Neural crest cell (in vitro differentiated cells): ENCODE measurements around the gene ARHGAP15. TPM values are rescaled to one million over a fixed set of nuclear protein-coding genes. Genes with fewer than 3 reads are reported as not detected.

Experiments
- DNase-seq: peaks from one replicate; pipeline ENCODE4 v3.0.0; 2021; ENCODE audit warnings: low read depth, mixed read lengths, low spot score
- H3K27ac Mint-ChIP-seq: one replicate; pipeline ENCODE4 v1.8.0; 2021; ENCODE audit warnings: mild to moderate bottlenecking, mixed read lengths; ENCODE audit not compliant: unreplicated experiment
- H3K27me3 Mint-ChIP-seq: 2 replicates; pipeline ENCODE4 v1.8.0; 2021; ENCODE audit warnings: low read depth, mild to moderate bottlenecking, mixed read lengths
- H3K36me3 Mint-ChIP-seq: 2 replicates; pipeline ENCODE4 v1.8.0; 2021; ENCODE audit warnings: low read depth, mild to moderate bottlenecking, mixed read lengths
- H3K4me1 Mint-ChIP-seq: 2 replicates; pipeline ENCODE4 v1.8.0; 2021; ENCODE audit warnings: mixed read lengths
- H3K4me3 Mint-ChIP-seq: one replicate; pipeline ENCODE4 v1.8.0; 2021; ENCODE audit warnings: mild to moderate bottlenecking, mixed read lengths
- H3K9me3 Mint-ChIP-seq: 2 replicates; pipeline ENCODE4 v1.8.0; 2021; ENCODE audit warnings: mixed read lengths
- CTCF ChIP-seq: fragments of 200-600 bp; sonication (generic); conservative IDR thresholded peaks from 2 replicates; pipeline ENCODE4 v1.5.0; 2021; ENCODE audit warnings: antibody characterized with exemption, mild to moderate bottlenecking
- total RNA-seq: library from RNA; stranded (reverse); gene quantifications from 2 replicates; pipeline ENCODE4 v1.2.1, GENCODE V29; 2021

ARHGAP15 gene
- total RNA-seq, 1 donor from 2014 or later, result 2.8 TPM

DNA sequence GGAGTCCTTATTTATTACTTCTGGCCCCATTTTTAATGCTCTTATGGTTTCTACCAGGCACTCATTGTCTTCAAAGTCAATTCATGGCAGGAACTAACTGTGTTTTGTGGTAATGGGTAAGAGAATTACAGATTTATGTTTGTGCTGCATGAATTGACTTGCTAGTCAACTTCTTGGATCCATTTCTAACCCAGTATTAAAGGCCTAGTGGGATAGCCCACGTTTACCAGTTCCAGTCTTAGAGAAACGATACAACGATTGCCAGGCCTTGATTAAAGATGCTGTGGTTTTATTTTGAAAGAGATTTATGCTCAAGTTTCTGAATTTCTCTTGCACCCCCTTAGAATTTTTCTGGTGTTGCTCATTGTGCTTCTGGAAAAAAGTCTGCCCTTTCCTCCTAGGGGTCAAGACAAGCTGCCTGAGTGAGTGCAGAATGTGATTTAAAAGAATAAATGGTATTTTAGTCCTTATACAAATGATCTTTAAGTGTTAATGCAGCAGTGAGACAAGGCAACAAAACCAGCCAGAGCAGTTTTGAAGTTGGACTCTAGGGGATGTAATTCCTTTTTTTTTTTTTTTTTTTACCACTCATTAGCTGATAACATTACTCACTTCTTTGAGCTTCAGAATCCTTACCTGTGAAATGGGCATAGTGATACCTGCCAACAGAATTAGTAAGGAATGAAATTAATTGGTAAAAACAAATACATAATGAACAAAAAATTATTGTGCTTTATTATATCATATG is 101.5 kb downstream of the ARHGAP15 start:
- H3K27me3 Mint-ChIP-seq, result no peaks in the 10 kb centered on the region
- peak; percentile 44 for TF ChIP-seq CTCF
- peaks cover 3% of the 10 kb centered on the region for H3K9me3 Mint-ChIP-seq
- peaks cover 2% of the 10 kb centered on the region for H3K36me3 Mint-ChIP-seq
- peaks cover 20% of the 10 kb centered on the region for H3K4me1 Mint-ChIP-seq
- H3K27ac Mint-ChIP-seq, result no peak overlapping the region
- no peak overlapping the region for H3K4me3 Mint-ChIP-seq
- no peak for DNase-seq

- Mint-ChIP-seq H3K9me3 (peaks cover 3% of the 10 kb centered on the region), H3K4me3 (no peak overlapping the region), H3K4me1 (peaks cover 20% of the 10 kb centered on the region), H3K36me3 (peaks cover 2% of the 10 kb centered on the region), H3K27ac (no peak overlapping the region), H3K27me3 (no peaks in the 10 kb centered on the region)
- DNase-seq, result no peak
- TF ChIP-seq CTCF, result no peak
Measured at GRCh38 chr2:143231254-143231645, 102.0 kb downstream of the ARHGAP15 start.

DNA sequence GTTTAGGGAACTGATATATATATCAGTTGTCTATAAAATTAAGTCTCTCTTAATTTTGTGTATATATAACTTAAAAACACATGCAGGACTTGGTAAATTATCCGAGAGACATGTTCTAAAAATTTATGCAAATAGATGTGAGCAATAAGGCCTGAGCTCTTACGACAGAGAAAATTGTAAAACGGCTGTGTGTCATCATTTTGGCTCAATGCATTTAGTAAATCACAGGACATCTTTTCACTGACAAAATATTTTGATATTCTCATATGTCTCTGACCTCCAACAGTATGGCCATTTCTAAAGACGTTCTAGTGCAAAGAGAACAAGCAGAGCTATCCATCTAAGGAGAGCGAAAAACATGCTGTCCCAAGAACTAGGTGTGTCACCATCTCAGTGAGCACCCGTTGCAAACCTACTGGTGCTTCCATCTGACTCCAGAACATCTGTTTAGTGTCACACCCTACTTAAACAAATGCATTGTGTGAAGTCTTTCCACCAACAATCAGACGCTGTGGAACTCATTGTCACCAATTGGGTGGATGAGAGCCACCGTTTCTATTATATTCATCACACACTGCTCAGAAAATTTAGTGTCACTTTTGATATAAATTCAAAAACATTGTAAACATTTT is 108.0 kb downstream of the ARHGAP15 start:
- no peak for DNase-seq
- peaks cover 2% of the 10 kb centered on the region for H3K36me3 Mint-ChIP-seq
- H3K27me3 Mint-ChIP-seq, result no peaks in the 10 kb centered on the region
- H3K4me1 Mint-ChIP-seq, result peaks cover 4% of the 10 kb centered on the region
- TF ChIP-seq CTCF, result no peak
- peaks cover 3% of the 10 kb centered on the region for H3K9me3 Mint-ChIP-seq
- H3K4me3 Mint-ChIP-seq, result no peak overlapping the region
- H3K27ac Mint-ChIP-seq, result no peak overlapping the region

- peak overlapping the region; percentile 76 for H3K27ac Mint-ChIP-seq
Measured at GRCh38 chr2:143241403-143242088, 112.3 kb downstream of the ARHGAP15 start.

GRCh38 chr2:143246246-143246645 is 117.0 kb downstream of the ARHGAP15 start:
- no peak for TF ChIP-seq CTCF
- Mint-ChIP-seq H3K9me3 (no peaks in the 10 kb centered on the region), H3K4me1 (peaks cover 4% of the 10 kb centered on the region), H3K36me3 (no peaks in the 10 kb centered on the region), H3K4me3 (no peak overlapping the region), H3K27me3 (no peaks in the 10 kb centered on the region), H3K27ac (no peak overlapping the region)
- no peak for DNase-seq

More at GRCh38 chr2:143241403-143242088, 112.3 kb downstream of the ARHGAP15 start:
- no peaks in the 10 kb centered on the region for H3K27me3 Mint-ChIP-seq
- DNase-seq, result no peak
- H3K36me3 Mint-ChIP-seq, result no peaks in the 10 kb centered on the region
- H3K4me3 Mint-ChIP-seq, result no peak overlapping the region
- TF ChIP-seq CTCF, result no peak
- peaks cover 4% of the 10 kb centered on the region for H3K4me1 Mint-ChIP-seq
- no peaks in the 10 kb centered on the region for H3K9me3 Mint-ChIP-seq
